Endothelial cell of umbilical vein (primary cell): Measurements from ENCODE around the gene SNX25. TPM values are rescaled to one million over a fixed set of nuclear protein-coding genes. Genes with fewer than 3 reads are reported as not detected.
"Not testable (repeated sequence)": the region's sequence is repeated elsewhere in the genome, so short reads cannot be mapped to it uniquely, and the experiment has no call there.

Source experiments
- BruUV-seq: library from RNA; stranded (reverse); fragments of 400-500 nt; replicated peaks from 2 replicates; lab custom pipeline; 2021; lab: Mats Ljungman, UMichigan
- CTCF ChIA-PET: fragments of 300-600, 350-600 bp; sonication (Branson Sonifier 250); formaldehyde crosslinking; loops from one replicate; lab custom pipeline; 2021; ENCODE audit warnings: antibody characterized with exemption, inconsistent platforms; lab: Charles Lee
- POLR2A ChIA-PET: fragments of 300-600, 350-600 bp; sonication (Branson Sonifier 250); formaldehyde crosslinking; loops from one replicate; lab custom pipeline; 2021; ENCODE audit warnings: antibody characterized with exemption, inconsistent platforms; lab: Charles Lee
- DNase-seq: peaks from one replicate; pipeline ENCODE4 v3.0.0-alpha.2; 2011; ENCODE audit warnings: low read depth, low spot score
- FAIRE-seq: peaks from 2 replicates; lab custom pipeline; 2011; peaks lifted over from hg19 to GRCh38; lab: Jason Lieb, UNC
- H2AFZ ChIP-seq: 2 replicates; pipeline ENCODE4 v1.6.0; 2012; ENCODE audit warnings: low read depth, low read length, control low read depth, inconsistent platforms
- H3K27ac ChIP-seq: 2 replicates; pipeline ENCODE4 v1.5.1; 2011; ENCODE audit warnings: low read depth, mild to moderate bottlenecking, control low read depth, low read length, moderate library complexity; ENCODE audit not compliant: insufficient read depth
- H3K27me3 ChIP-seq, 2 experiments: 2 replicates each; pipeline versions ENCODE4 v1.6.0 to v1.6.1; 2011; ENCODE audit warnings: low read length in 2 of 2, mixed read lengths in 1 of 2; ENCODE audit not compliant: control insufficient read depth in 2 of 2, insufficient read depth in 2 of 2
- H3K36me3 ChIP-seq, 2 experiments: 2 replicates in 1 of 2; 3 replicates in 1 of 2; pipeline ENCODE4 v1.5.1; 2011; ENCODE audit warnings: low read length in 2 of 2, mild to moderate bottlenecking in 1 of 2, moderate library complexity in 1 of 2; ENCODE audit not compliant: control insufficient read depth in 2 of 2, insufficient read depth in 2 of 2; ENCODE audit errors: extremely low read depth in 1 of 2
- H3K4me1 ChIP-seq: 3 replicates; pipeline ENCODE4 v1.5.1; 2011; ENCODE audit warnings: mild to moderate bottlenecking, low read length; ENCODE audit not compliant: control insufficient read depth, insufficient read depth; ENCODE audit errors: extremely low read depth
- H3K4me2 ChIP-seq: 2 replicates; pipeline ENCODE4 v1.6.1; 2011; ENCODE audit warnings: low read length, control low read depth, mixed read lengths; ENCODE audit not compliant: insufficient read depth
- H3K4me3 ChIP-seq, 3 experiments: fragments of 200-600 bp in 1 of 3; sonication (generic), shearing (Covaris generic) in 1 of 3; replicated peaks in 1 of 3; 2 replicates each; pipeline ENCODE4 v1.5.1; 2011 to 2016; ENCODE audit warnings: control low read depth in 3 of 3, low read length in 3 of 3, mild to moderate bottlenecking in 2 of 3, inconsistent platforms in 1 of 3, low read depth in 1 of 3, moderate library complexity in 1 of 3; ENCODE audit not compliant: insufficient read depth in 1 of 3
- H3K79me2 ChIP-seq: 2 replicates; pipeline ENCODE4 v1.6.0; 2012; ENCODE audit warnings: low read length, inconsistent platforms; ENCODE audit not compliant: control insufficient read depth, insufficient read depth
- H3K9ac ChIP-seq: replicated peaks from 2 replicates; pipeline ENCODE3; 2011; ENCODE audit warnings: low read length, control low read depth; ENCODE audit not compliant: insufficient read depth; ENCODE audit errors: extremely low read depth
- H3K9me1 ChIP-seq: replicated peaks from 3 replicates; pipeline ENCODE4 v1.6.0; 2011; ENCODE audit warnings: mild to moderate bottlenecking, low read length; ENCODE audit not compliant: control insufficient read depth, insufficient read depth; ENCODE audit errors: extremely low read depth
- H3K9me3 ChIP-seq: replicated peaks from 2 replicates; pipeline ENCODE4 v1.5.1; 2012; ENCODE audit warnings: low read length, inconsistent platforms; ENCODE audit not compliant: control insufficient read depth, insufficient read depth
- H4K20me1 ChIP-seq: replicated peaks from 2 replicates; pipeline ENCODE3; 2011; ENCODE audit warnings: mild to moderate bottlenecking, low read length; ENCODE audit not compliant: control insufficient read depth, insufficient read depth; ENCODE audit errors: extremely low read depth
- EZH2 ChIP-seq: IDR thresholded peaks from 2 replicates; pipeline ENCODE4 v1.6.1; 2012; ENCODE audit warnings: borderline replicate concordance, low read depth, mild to moderate bottlenecking, moderate library complexity, low read length, inconsistent platforms; ENCODE audit not compliant: severe bottlenecking
- FOS ChIP-seq: IDR thresholded peaks from 2 replicates; pipeline ENCODE4 v1.6.1; 2011; ENCODE audit warnings: mild to moderate bottlenecking, low read length, moderate library complexity, borderline replicate concordance; ENCODE audit not compliant: insufficient read depth
- GATA2 ChIP-seq: IDR thresholded peaks from 2 replicates; pipeline ENCODE4 v1.7.0; 2011; ENCODE audit warnings: low read depth, mild to moderate bottlenecking, moderate library complexity, mixed read lengths, low read length; ENCODE audit not compliant: insufficient read length, insufficient read depth
- JUN ChIP-seq: IDR thresholded peaks from 2 replicates; pipeline ENCODE4 v1.6.1; 2011; ENCODE audit warnings: borderline replicate concordance, low read depth; ENCODE audit not compliant: insufficient read length, insufficient read depth
- MYC ChIP-seq: IDR thresholded peaks from one replicate; pipeline ENCODE4 v1.6.1; 2011; ENCODE audit warnings: mild to moderate bottlenecking, low read depth, low read length
- POLR2A ChIP-seq: IDR thresholded peaks from 2 replicates; pipeline ENCODE4 v1.6.1; 2012; ENCODE audit warnings: low read depth, mild to moderate bottlenecking, control low read depth, low read length
- POLR2AphosphoS5 ChIP-seq: IDR thresholded peaks from 2 replicates; pipeline ENCODE4 v1.6.1; 2012; ENCODE audit warnings: low read depth, mild to moderate bottlenecking, control low read depth, low read length, moderate library complexity; ENCODE audit not compliant: insufficient read depth
- dilution Hi-C: fragments of 300-500 bp; cut with MboI; formaldehyde crosslinking; loops from one replicate; pipeline ENCODE4 v1.15.0; 2019; ENCODE audit warnings: low sequenced_read_pairs; ENCODE audit not compliant: extremely low pct_ligation_motif_present
- intact Hi-C: fragments of 100-400 bp; cut with micrococcal nuclease; formaldehyde crosslinking; loops from one replicate; pipeline ENCODE4 v1.10.0; 2022
- polyA plus RNA-seq, 4 experiments: library from polyadenylated mRNA; depleted of rRNA in 3 of 4; stranded (reverse) in 3 of 4; unstranded in 1 of 4; fragments of >200 nt; gene quantifications; 2 replicates each; pipeline versions ENCODE4 v1.2.1 to v1.2.3, GENCODE V29; 2011 to 2012; ENCODE audit warnings: missing spikeins in 1 of 4
- total RNA-seq: library from RNA; stranded (reverse); gene quantifications from 2 replicates; pipeline ENCODE4 v1.2.3, GENCODE V29; 2021
- TF ChIP-seq, protein P1 (sequence below), 2 donors: IDR thresholded peaks; 1 replicate in 1 of 2; 2 replicates in 1 of 2; pipeline ENCODE4 v1.5.1; 2011; ENCODE audit warnings: low read length in 2 of 2, mild to moderate bottlenecking in 2 of 2, moderate library complexity in 2 of 2, control low read depth in 1 of 2, inconsistent platforms in 1 of 2, low read depth in 1 of 2; ENCODE audit not compliant: insufficient read depth in 1 of 2; ENCODE audit errors: extremely low read depth in 1 of 2
- TF ChIP-seq, protein P2 (sequence below): IDR thresholded peaks from 2 replicates; pipeline ENCODE4 v1.6.1; 2011; ENCODE audit not compliant: insufficient read depth, insufficient read length

The SNX25 gene
- total and polyA plus RNA-seq, 2 donors (not counting 3 experiments of a cell fraction or from before 2014, with no cell fraction given) = 6.6 to 16.1 TPM

DNA sequence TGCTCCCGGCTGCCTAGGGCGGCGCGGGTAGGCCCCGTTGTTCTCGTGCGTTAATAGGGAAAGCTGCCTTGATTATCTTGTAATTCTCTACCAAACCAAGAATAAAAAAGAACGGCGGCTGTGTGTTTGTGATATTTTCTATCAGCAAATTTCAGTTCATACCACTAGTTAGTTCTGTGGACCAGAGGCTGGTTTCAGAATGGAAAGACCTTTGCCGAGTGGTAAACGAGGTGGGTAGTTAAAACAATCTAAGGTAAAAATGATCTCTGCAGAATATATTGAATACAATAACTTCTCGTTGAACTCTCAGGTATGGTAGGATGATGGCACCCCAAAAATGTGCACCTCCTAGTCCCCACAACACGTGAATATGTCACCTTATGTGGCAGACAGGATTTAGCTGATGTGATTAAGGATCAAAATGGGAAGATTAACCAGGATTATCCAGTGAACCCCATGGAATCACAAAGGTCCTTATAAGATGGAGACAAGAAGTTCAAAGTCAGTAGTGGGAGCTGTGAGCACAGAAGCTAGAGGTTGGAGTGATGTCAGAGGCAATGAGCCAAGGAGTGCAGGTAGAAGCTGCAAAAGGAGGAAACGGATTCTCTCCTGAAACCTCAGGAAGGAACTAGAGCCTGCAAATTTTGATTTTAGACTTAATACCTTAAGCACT lies 5.0 kb upstream of the SNX25 start:
- H3K27ac ChIP-seq = peak overlapping the region; percentile 53
- peak overlapping the region; percentile 95 for H3K4me2 ChIP-seq
- no peaks in the 10 kb centered on the region for H3K27me3 ChIP-seq
- peak overlapping the region; percentile 60 to 89 (median 64) for H3K4me3 ChIP-seq
- FAIRE-seq (no peak), DNase-seq (peak; percentile 24)
- no peak for TF ChIP-seq EZH2
- TF ChIP-seq, protein P1, sequence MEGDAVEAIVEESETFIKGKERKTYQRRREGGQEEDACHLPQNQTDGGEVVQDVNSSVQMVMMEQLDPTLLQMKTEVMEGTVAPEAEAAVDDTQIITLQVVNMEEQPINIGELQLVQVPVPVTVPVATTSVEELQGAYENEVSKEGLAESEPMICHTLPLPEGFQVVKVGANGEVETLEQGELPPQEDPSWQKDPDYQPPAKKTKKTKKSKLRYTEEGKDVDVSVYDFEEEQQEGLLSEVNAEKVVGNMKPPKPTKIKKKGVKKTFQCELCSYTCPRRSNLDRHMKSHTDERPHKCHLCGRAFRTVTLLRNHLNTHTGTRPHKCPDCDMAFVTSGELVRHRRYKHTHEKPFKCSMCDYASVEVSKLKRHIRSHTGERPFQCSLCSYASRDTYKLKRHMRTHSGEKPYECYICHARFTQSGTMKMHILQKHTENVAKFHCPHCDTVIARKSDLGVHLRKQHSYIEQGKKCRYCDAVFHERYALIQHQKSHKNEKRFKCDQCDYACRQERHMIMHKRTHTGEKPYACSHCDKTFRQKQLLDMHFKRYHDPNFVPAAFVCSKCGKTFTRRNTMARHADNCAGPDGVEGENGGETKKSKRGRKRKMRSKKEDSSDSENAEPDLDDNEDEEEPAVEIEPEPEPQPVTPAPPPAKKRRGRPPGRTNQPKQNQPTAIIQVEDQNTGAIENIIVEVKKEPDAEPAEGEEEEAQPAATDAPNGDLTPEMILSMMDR (IDR thresholded peaks at IDR 0.05; ENCODE audit: extremely low read depth in 1 of 2, insufficient read depth in 1 of 2, low read depth in 1 of 2, low read length in 2 of 2) = no peak
- no peak for TF ChIP-seq POLR2A
- no peak for TF ChIP-seq JUN
- TF ChIP-seq POLR2AphosphoS5 = no peak
- TF ChIP-seq MYC = no peak
- no peak for TF ChIP-seq GATA2
- TF ChIP-seq FOS = no peak
- TF ChIP-seq, protein P2, sequence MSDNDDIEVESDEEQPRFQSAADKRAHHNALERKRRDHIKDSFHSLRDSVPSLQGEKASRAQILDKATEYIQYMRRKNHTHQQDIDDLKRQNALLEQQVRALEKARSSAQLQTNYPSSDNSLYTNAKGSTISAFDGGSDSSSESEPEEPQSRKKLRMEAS = no peak
- H3K9me1 ChIP-seq = no peaks in the 10 kb centered on the region
- no peaks in the 10 kb centered on the region for H4K20me1 ChIP-seq
- intact Hi-C loops = loop anchor here (1.0 to 10.0 kb wide), 6 partner anchors 62 to 1700 kb away; partner anchors contain the start of genes ANKRD37, ING2 and SLC25A4
- H3K4me1 ChIP-seq = peaks cover 39% of the 10 kb centered on the region
- no peaks in the 10 kb centered on the region for H3K9me3 ChIP-seq
- H3K9ac ChIP-seq = peak overlapping the region; percentile 85
- BruUV-seq = TSS peak; percentile 30
- peaks cover 11% of the 10 kb centered on the region for H3K79me2 ChIP-seq
- dilution Hi-C loops = no loop called here
- POLR2A ChIA-PET = interaction anchor here (0.6 kb wide), 1 partner anchor 10 kb away, joined by 5 read pairs; no protein-coding TSS in a partner anchor
- H3K36me3 ChIP-seq = no peaks in the 10 kb centered on the region
- CTCF ChIA-PET = interaction anchor here (0.6 to 1.7 kb wide), 3 partner anchors 21 to 834 kb away, joined by 3 to 5 read pairs (median 3); no protein-coding TSS in a partner anchor
- H2AFZ ChIP-seq = peak overlapping the region; percentile 64

DNA sequence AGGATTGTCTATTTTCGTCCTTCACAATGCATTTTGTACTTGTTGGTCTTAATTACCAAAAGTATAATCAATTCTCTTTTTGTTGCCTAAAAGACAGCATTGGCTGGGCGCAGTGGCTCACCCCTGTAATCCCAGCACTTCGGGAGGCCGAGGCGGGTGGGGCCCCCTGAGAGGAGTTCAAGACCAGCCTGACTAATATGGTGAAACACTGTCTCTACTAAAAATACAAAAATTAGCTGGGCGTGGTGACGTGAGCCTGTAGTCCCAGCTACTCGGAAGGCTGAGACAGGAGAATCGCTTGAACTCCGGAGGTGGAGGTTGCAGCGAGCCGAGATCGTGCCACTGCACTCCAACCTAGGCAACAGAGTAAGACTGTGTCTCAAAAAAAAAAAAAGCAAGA lies 4.3 kb upstream of the SNX25 start:
- H3K9me1 ChIP-seq, H3K9ac ChIP-seq, H2AFZ ChIP-seq, dilution Hi-C loops, H3K9me3 ChIP-seq, H3K4me3 ChIP-seq, H4K20me1 ChIP-seq, H3K36me3 ChIP-seq, DNase-seq, BruUV-seq, FAIRE-seq, H3K27ac ChIP-seq, H3K27me3 ChIP-seq: not testable (repeated sequence)
- intact Hi-C loops = loop anchor here (5.0 to 10.0 kb wide), 3 partner anchors 630 to 1700 kb away; partner anchors contain the start of gene ING2
- Histone ChIP-seq H3K79me2 (peaks cover 11% of the 10 kb centered on the region), H3K4me2 (peak overlapping the region; percentile 95), H3K4me1 (peaks cover 39% of the 10 kb centered on the region)
- POLR2A ChIA-PET = interaction anchor here (0.6 kb wide), 1 partner anchor 9 kb away, joined by 5 read pairs; no protein-coding TSS in a partner anchor
- CTCF ChIA-PET = interaction anchor here (1.1 to 1.7 kb wide), 2 partner anchors 21 to 833 kb away, joined by 3 to 5 read pairs; no protein-coding TSS in a partner anchor
